Liver (tissue), 9 donors: ENCODE data around the gene WNT10A. TPM values are rescaled to one million over a fixed set of nuclear protein-coding genes. Genes with fewer than 3 reads are reported as not detected.

Experiments
- DNase-seq: peaks from one replicate; pipeline ENCODE4 v3.0.0-alpha.2; 2017; ENCODE audit warnings: low spot score
- H3K27ac ChIP-seq, 2 donors: one replicate each; pipeline ENCODE4 v1.7.0; 2013; ENCODE audit warnings: inconsistent platforms in 2 of 2, low read length in 2 of 2, control low read depth in 1 of 2, low read depth in 1 of 2, mild to moderate bottlenecking in 1 of 2
- H3K27me3 ChIP-seq, 4 donors: one replicate each; pipeline versions ENCODE4 v1.6.1 to v1.7.0; 2013; ENCODE audit warnings: low read length in 3 of 4, inconsistent platforms in 1 of 4, mild to moderate bottlenecking in 1 of 4, moderate library complexity in 1 of 4; ENCODE audit not compliant: control insufficient read depth in 4 of 4, insufficient read depth in 4 of 4
- H3K36me3 ChIP-seq, 4 donors: one replicate each; pipeline versions ENCODE4 v1.6.1 to v1.7.0; 2013; ENCODE audit warnings: low read length in 3 of 4, mild to moderate bottlenecking in 3 of 4, low read depth in 1 of 4, moderate library complexity in 1 of 4; ENCODE audit not compliant: control insufficient read depth in 4 of 4, insufficient read depth in 3 of 4
- H3K4me1 ChIP-seq, 4 donors: one replicate each; pipeline versions ENCODE4 v1.6.1 to v1.7.0; 2013; ENCODE audit warnings: low read length in 3 of 4, mild to moderate bottlenecking in 3 of 4, moderate library complexity in 1 of 4; ENCODE audit not compliant: control insufficient read depth in 4 of 4, insufficient read depth in 4 of 4
- H3K4me3 ChIP-seq, 3 donors: one replicate each; pipeline versions ENCODE4 v1.6.1 to v1.7.0; 2013; ENCODE audit warnings: low read length in 3 of 3, control low read depth in 1 of 3, low read depth in 1 of 3, mild to moderate bottlenecking in 1 of 3
- H3K9ac ChIP-seq, 2 donors: one replicate each; pipeline ENCODE4 v1.7.0; 2013; ENCODE audit warnings: low read length in 2 of 2, mild to moderate bottlenecking in 2 of 2, moderate library complexity in 2 of 2, control low read depth in 1 of 2, low read depth in 1 of 2
- H3K9me3 ChIP-seq, 4 donors: one replicate each; pipeline versions ENCODE4 v1.6.1 to v1.7.0; 2013; ENCODE audit warnings: low read length in 3 of 4; ENCODE audit not compliant: control insufficient read depth in 4 of 4
- CTCF ChIP-seq: fragments of 150-350 bp; IDR thresholded peaks from 2 replicates; pipeline ENCODE4 v1.5.1; 2017; ENCODE audit warnings: improper control_type of control experiment, low read depth, low read length; ENCODE audit not compliant: missing input control
- FOXA1 ChIP-seq: IDR thresholded peaks from 2 replicates; pipeline ENCODE4 v1.6.1; 2016; ENCODE audit warnings: antibody characterized with exemption
- FOXA2 ChIP-seq: IDR thresholded peaks from 2 replicates; pipeline ENCODE4 v1.6.1; 2016; ENCODE audit warnings: antibody characterized with exemption
- GABPA ChIP-seq, 2 donors: IDR thresholded peaks in 1 of 2; conservative IDR thresholded peaks in 1 of 2; 2 replicates each; pipeline ENCODE4 v1.6.1; 2016; ENCODE audit warnings: antibody characterized with exemption in 2 of 2, mild to moderate bottlenecking in 1 of 2, moderate library complexity in 1 of 2
- HNF4A ChIP-seq, 2 donors: conservative IDR thresholded peaks; 2 replicates each; pipeline ENCODE4 v1.6.1; 2016; ENCODE audit warnings: antibody characterized with exemption in 2 of 2, mild to moderate bottlenecking in 2 of 2
- HNF4G ChIP-seq: IDR thresholded peaks from 2 replicates; pipeline ENCODE4 v1.6.1; 2016; ENCODE audit warnings: antibody characterized with exemption
- JUND ChIP-seq, 2 donors: IDR thresholded peaks; 2 replicates each; pipeline ENCODE4 v1.6.1; 2016; ENCODE audit warnings: antibody characterized with exemption in 2 of 2
- NR2F2 ChIP-seq: IDR thresholded peaks from 2 replicates; pipeline ENCODE4 v1.6.1; 2016; ENCODE audit warnings: antibody characterized with exemption
- RAD21 ChIP-seq, 2 donors: IDR thresholded peaks; 2 replicates each; pipeline ENCODE4 v1.6.1; 2016; ENCODE audit warnings: antibody characterized with exemption in 2 of 2, mild to moderate bottlenecking in 2 of 2
- RXRA ChIP-seq, 2 donors: IDR thresholded peaks; 2 replicates each; pipeline ENCODE4 v1.6.1; 2017 to 2018; ENCODE audit warnings: antibody characterized with exemption in 2 of 2, mild to moderate bottlenecking in 1 of 2
- TAF1 ChIP-seq: conservative IDR thresholded peaks from 2 replicates; pipeline ENCODE4 v1.6.1; 2016; ENCODE audit warnings: antibody characterized with exemption, mild to moderate bottlenecking
- ZBTB33 ChIP-seq: IDR thresholded peaks from 2 replicates; pipeline ENCODE4 v1.6.1; 2016; ENCODE audit warnings: antibody characterized with exemption
- WGBS: extraction: QIAGEN DNeasy Blood & Tissue Kit; methylation state at CpG from one replicate; pipeline ENCODE4 v1.1.7; 2013; 5-methylcytosine and 5-hydroxymethylcytosine counted together
- polyA plus RNA-seq, 2 donors: library from polyadenylated mRNA; stranded (reverse) in 1 of 2; unstranded in 1 of 2; fragments of 200-250 nt in 1 of 2; fragments of >200 nt in 1 of 2; fragmentation: Nextera tagmentation in 1 of 2; extraction: Ambion mirVana in 1 of 2; gene quantifications; one replicate each; pipeline versions ENCODE4 v1.2.1 to v1.2.3, GENCODE V29; 2013 to 2015
- total RNA-seq, 2 donors: library from RNA; depleted of rRNA; stranded (reverse); fragments of >200 nt; gene quantifications; one replicate each; pipeline ENCODE4 v1.2.3, GENCODE V29; 2014
- TF ChIP-seq, protein P1 (sequence below): IDR thresholded peaks from 2 replicates; pipeline ENCODE4 v1.6.1; 2016; ENCODE audit warnings: antibody characterized with exemption
- TF ChIP-seq, protein P2 (sequence below): IDR thresholded peaks from 2 replicates; pipeline ENCODE4 v1.6.1; 2016; ENCODE audit warnings: antibody characterized with exemption
- TF ChIP-seq, protein P3 (sequence below): IDR thresholded peaks from 2 replicates; pipeline ENCODE4 v1.6.1; 2016; ENCODE audit warnings: antibody characterized with exemption, mild to moderate bottlenecking
- donor health status: healthy.
- donor health status: healthy.
- donor health status: healthy.
- donor health status: healthy.
- donor health status: healthy.

Gene WNT10A
- total and polyA plus RNA-seq, 4 donors, result 0.01 to 0.08 (median 0.05) TPM; not detected in 1

DNA sequence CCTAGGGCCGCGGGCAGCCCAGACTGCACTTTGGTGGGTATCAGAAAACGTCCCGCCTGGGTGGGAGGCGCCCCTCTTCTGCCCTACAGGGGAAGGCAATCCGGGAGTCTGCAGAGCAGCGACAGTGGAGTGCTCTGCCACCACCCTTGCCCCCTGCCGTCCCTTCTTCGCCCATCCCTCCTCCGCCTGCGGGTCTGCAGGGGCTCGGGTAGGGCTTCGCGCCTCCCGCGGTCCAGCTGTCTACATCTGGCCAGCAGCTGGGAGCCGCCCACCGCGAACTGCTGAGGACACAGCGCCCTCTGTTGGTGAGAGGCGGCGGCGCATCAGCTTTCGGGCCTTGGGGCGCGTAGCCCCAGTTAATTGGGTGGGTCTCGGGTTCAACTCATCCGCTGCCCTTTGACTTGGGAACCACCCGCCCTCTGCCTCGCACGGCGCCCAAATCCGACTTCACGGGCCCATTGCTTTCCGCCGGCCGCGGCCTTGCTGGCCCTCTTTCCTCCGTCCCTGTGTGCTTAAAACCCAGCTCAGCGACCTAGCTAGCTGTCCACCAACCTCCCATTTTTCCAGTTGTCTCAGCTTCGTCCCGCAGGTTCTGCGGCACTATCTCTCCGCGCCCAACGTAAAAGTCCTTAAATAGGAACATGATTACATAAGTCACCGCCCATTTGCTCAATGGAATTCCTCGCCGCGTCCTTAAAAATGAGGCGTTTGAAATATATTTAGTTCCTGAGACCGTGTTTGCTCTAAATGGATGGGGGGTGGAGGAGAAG, 17.6 kb downstream of the WNT10A start:
- peaks cover 4 to 19% (median 9%) of the 10 kb centered on the region in 4 donors for H3K27me3 ChIP-seq
- no peak overlapping the region for H3K27ac ChIP-seq
- DNase-seq, result peak; percentile 80
- no peak overlapping the region for H3K4me3 ChIP-seq
- H3K9me3 ChIP-seq, result no peaks in the 10 kb centered on the region
- TF ChIP-seq ZBTB33 (no peak), FOXA2 (no peak), HNF4A (conservative IDR thresholded peaks at IDR 0.05) (no peak), RXRA (IDR thresholded peaks at IDR 0.05) (no peak), FOXA1 (no peak), TAF1 (no peak), RAD21 (IDR thresholded peaks at IDR 0.05) (peak; percentile 73 to 84), CTCF (peak; percentile 84), HNF4G (no peak)
- TF ChIP-seq, protein P1, sequence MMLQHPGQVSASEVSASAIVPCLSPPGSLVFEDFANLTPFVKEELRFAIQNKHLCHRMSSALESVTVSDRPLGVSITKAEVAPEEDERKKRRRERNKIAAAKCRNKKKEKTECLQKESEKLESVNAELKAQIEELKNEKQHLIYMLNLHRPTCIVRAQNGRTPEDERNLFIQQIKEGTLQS, result no peak
- TF ChIP-seq, protein P2, sequence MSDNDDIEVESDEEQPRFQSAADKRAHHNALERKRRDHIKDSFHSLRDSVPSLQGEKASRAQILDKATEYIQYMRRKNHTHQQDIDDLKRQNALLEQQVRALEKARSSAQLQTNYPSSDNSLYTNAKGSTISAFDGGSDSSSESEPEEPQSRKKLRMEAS, result no peak
- TF ChIP-seq, protein P3, sequence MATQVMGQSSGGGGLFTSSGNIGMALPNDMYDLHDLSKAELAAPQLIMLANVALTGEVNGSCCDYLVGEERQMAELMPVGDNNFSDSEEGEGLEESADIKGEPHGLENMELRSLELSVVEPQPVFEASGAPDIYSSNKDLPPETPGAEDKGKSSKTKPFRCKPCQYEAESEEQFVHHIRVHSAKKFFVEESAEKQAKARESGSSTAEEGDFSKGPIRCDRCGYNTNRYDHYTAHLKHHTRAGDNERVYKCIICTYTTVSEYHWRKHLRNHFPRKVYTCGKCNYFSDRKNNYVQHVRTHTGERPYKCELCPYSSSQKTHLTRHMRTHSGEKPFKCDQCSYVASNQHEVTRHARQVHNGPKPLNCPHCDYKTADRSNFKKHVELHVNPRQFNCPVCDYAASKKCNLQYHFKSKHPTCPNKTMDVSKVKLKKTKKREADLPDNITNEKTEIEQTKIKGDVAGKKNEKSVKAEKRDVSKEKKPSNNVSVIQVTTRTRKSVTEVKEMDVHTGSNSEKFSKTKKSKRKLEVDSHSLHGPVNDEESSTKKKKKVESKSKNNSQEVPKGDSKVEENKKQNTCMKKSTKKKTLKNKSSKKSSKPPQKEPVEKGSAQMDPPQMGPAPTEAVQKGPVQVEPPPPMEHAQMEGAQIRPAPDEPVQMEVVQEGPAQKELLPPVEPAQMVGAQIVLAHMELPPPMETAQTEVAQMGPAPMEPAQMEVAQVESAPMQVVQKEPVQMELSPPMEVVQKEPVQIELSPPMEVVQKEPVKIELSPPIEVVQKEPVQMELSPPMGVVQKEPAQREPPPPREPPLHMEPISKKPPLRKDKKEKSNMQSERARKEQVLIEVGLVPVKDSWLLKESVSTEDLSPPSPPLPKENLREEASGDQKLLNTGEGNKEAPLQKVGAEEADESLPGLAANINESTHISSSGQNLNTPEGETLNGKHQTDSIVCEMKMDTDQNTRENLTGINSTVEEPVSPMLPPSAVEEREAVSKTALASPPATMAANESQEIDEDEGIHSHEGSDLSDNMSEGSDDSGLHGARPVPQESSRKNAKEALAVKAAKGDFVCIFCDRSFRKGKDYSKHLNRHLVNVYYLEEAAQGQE, result no peak
- WGBS, result 6% methylated on average over 52 of the region's 52 CpGs
- H3K4me1 ChIP-seq, result peaks cover 0 to 10% (median 4%) of the 10 kb centered on the region in 4 donors
- no peak overlapping the region for H3K9ac ChIP-seq
- no peaks in the 10 kb centered on the region for H3K36me3 ChIP-seq

DNA sequence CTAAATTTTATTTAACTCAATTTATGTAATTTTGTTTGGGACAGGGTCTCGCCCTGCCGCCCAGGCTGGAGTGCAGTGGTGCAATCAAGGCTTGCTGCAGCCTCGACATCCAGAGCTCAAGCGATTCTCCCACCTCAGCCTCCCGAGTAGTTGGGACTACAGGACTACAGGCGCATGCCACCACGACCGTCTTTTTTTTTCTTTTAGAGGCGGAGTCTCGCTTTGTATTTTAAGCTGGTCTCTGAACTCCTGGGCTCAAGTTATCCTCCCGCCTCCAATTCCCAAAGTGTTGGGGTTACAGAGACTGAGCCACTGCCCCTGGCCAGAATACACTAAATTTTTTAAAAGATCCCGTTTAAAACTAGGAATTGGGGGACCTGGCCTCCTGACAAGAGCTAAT, 18.5 kb downstream of the WNT10A start:
- Histone ChIP-seq H3K4me3 (no peak overlapping the region), H3K27ac (no peak overlapping the region), H3K27me3 (peaks cover 2 to 17% (median 8%) of the 10 kb centered on the region in 4 donors), H3K4me1 (peaks cover 0 to 7% (median 3%) of the 10 kb centered on the region in 4 donors), H3K9ac (no peak overlapping the region), H3K36me3 (no peaks in the 10 kb centered on the region), H3K9me3 (no peaks in the 10 kb centered on the region)
- TF ChIP-seq HNF4G, result no peak
- no peak for TF ChIP-seq NR2F2
- TF ChIP-seq JUND (IDR thresholded peaks at IDR 0.05), result no peak
- TF ChIP-seq RAD21 (IDR thresholded peaks at IDR 0.05), result no peak
- TF ChIP-seq GABPA (IDR thresholded peaks at IDR 0.05 in 1 of 2, conservative IDR thresholded peaks at IDR 0.05 in 1 of 2), result no peak
- TF ChIP-seq, protein P1, result no peak
- no peak for TF ChIP-seq FOXA1
- TF ChIP-seq, protein P3, result no peak
- TF ChIP-seq, protein P2, result no peak
- 28% methylated on average over 12 of the region's 12 CpGs for WGBS
- DNase-seq, result no peak
